ENCODE results near the gene RNF113A. TPM values are rescaled to one million over a fixed set of nuclear protein-coding genes. Genes with fewer than 3 reads are reported as not detected.
"Not testable (repeated sequence)": the region's sequence is repeated elsewhere in the genome, so short reads cannot be mapped to it uniquely, and the experiment has no call there.

The RNF113A gene
- polyA plus RNA-seq (2012; ENCODE audit: low read depth, missing spikeins), result 27.0 TPM

GRCh38 chrX:119871599-119872395 is at the start of gene RNF113A, which contains the start of gene NDUFA1:
RNF113A (minus strand) TSS chrX:119871733; CDS start chrX:119871613, 120 bp downstream.
NDUFA1 (plus strand) TSS chrX:119871832; CDS start chrX:119871912, 80 bp downstream.
- peak; percentile 84 for FAIRE-seq
- TF ChIP-seq SPI1 (IDR thresholded peaks at IDR 0.05; ENCODE audit: low read depth, low read length) (no peak), TAF1 (IDR thresholded peaks at IDR 0.05; ENCODE audit: low read depth, low read length) (peak; percentile 78), PAX5 (IDR thresholded peaks at IDR 0.05; ENCODE audit: insufficient read depth, low read length, severe bottlenecking) (no peak), POU2F2 (IDR thresholded peaks at IDR 0.05; ENCODE audit: low read depth, low read length) (no peak), POLR2A (IDR thresholded peaks at IDR 0.05; ENCODE audit: low read depth, low read length) (peak; percentile 82), POLR2AphosphoS5 (IDR thresholded peaks at IDR 0.05; ENCODE audit: low read depth, low read length) (peak; percentile 86)
- peak; percentile 46 for DNase-seq (ENCODE audit: insufficient read length, low spot score)

GRCh38 chrX:119919835-119920585 is 48.5 kb upstream of the RNF113A start:
- no peak for TF ChIP-seq TAF1 (IDR thresholded peaks at IDR 0.05; ENCODE audit: low read depth, low read length)
- no peak for TF ChIP-seq POLR2AphosphoS5 (IDR thresholded peaks at IDR 0.05; ENCODE audit: low read depth, low read length)
- TF ChIP-seq POU2F2 (IDR thresholded peaks at IDR 0.05; ENCODE audit: low read depth, low read length), result no peak
- TF ChIP-seq PAX5 (IDR thresholded peaks at IDR 0.05; ENCODE audit: insufficient read depth, low read length, severe bottlenecking), result no peak
- TF ChIP-seq SPI1 (IDR thresholded peaks at IDR 0.05; ENCODE audit: low read depth, low read length), result no peak
- no peak for TF ChIP-seq POLR2A (IDR thresholded peaks at IDR 0.05; ENCODE audit: low read depth, low read length)
- DNase-seq (ENCODE audit: insufficient read length, low spot score) (no peak), FAIRE-seq (no peak)

- DNase-seq (ENCODE audit: insufficient read length, low spot score), result no peak
- TF ChIP-seq POLR2A (IDR thresholded peaks at IDR 0.05; ENCODE audit: low read depth, low read length) (no peak), POLR2AphosphoS5 (IDR thresholded peaks at IDR 0.05; ENCODE audit: low read depth, low read length) (no peak), POU2F2 (IDR thresholded peaks at IDR 0.05; ENCODE audit: low read depth, low read length) (no peak), TAF1 (IDR thresholded peaks at IDR 0.05; ENCODE audit: low read depth, low read length) (no peak), SPI1 (IDR thresholded peaks at IDR 0.05; ENCODE audit: low read depth, low read length) (no peak), PAX5 (IDR thresholded peaks at IDR 0.05; ENCODE audit: insufficient read depth, low read length, severe bottlenecking) (no peak)
- no peak for FAIRE-seq
Measured at GRCh38 chrX:119917877-119918276, 46.3 kb upstream of the RNF113A start.

DNA sequence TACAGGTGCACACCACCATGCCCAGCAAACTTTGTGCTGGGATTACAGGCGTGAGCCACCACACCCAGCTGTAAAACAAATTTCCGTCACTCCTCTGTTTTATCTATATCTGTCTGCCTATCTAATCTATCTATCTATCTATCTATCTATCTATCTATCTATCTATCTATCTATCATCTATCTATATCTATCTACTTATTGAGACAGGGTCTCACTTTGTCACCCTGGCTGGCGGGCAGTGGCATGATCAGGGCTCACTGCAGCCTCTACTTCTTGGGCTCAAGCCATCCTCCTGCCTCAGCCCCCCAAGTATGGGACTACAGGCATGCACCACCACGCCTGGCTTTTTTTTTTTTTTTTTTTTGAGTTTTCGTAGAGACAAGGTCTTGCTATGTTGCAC is 44.8 kb upstream of the RNF113A start:
- TF ChIP-seq POLR2A (IDR thresholded peaks at IDR 0.05; ENCODE audit: low read depth, low read length) (no peak), TAF1 (IDR thresholded peaks at IDR 0.05; ENCODE audit: low read depth, low read length) (no peak), SPI1 (IDR thresholded peaks at IDR 0.05; ENCODE audit: low read depth, low read length) (no peak), POLR2AphosphoS5 (IDR thresholded peaks at IDR 0.05; ENCODE audit: low read depth, low read length) (no peak), POU2F2 (IDR thresholded peaks at IDR 0.05; ENCODE audit: low read depth, low read length) (no peak), PAX5 (IDR thresholded peaks at IDR 0.05; ENCODE audit: insufficient read depth, low read length, severe bottlenecking) (no peak)
- DNase-seq (ENCODE audit: insufficient read length, low spot score), result no peak
- no peak for FAIRE-seq

GRCh38 chrX:119900976-119901375 is 29.4 kb upstream of the RNF113A start:
- TF ChIP-seq SPI1 (IDR thresholded peaks at IDR 0.05; ENCODE audit: low read depth, low read length) (no peak), PAX5 (IDR thresholded peaks at IDR 0.05; ENCODE audit: insufficient read depth, low read length, severe bottlenecking) (no peak), POU2F2 (IDR thresholded peaks at IDR 0.05; ENCODE audit: low read depth, low read length) (no peak), POLR2AphosphoS5 (IDR thresholded peaks at IDR 0.05; ENCODE audit: low read depth, low read length) (no peak), POLR2A (IDR thresholded peaks at IDR 0.05; ENCODE audit: low read depth, low read length) (no peak), TAF1 (IDR thresholded peaks at IDR 0.05; ENCODE audit: low read depth, low read length) (no peak)
- FAIRE-seq, result no peak
- no peak for DNase-seq (ENCODE audit: insufficient read length, low spot score)

DNA sequence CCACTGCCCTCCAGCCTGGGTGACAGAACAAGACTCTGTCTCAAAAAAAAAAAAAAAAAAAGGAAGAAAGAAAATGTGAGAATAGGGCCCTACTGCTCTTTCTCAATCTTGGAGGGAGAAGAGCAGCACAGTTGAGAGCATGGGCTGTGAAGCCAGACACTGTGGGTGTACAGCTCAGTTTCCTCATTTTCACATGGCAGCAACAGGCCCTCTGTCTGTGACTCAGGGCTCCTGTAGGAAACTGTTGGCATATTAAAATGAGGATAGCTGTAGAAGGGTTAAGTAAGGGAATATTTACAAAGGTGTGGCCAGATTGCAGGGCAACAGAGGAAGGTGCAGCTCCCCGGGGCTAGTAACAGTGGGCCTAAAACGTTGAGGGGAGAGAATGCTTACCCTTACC is 27.6 kb upstream of the RNF113A start:
- DNase-seq (ENCODE audit: insufficient read length, low spot score) (no peak), FAIRE-seq (no peak)
- no peak for TF ChIP-seq POLR2A (IDR thresholded peaks at IDR 0.05; ENCODE audit: low read depth, low read length)
- TF ChIP-seq POU2F2 (IDR thresholded peaks at IDR 0.05; ENCODE audit: low read depth, low read length), result no peak
- TF ChIP-seq SPI1 (IDR thresholded peaks at IDR 0.05; ENCODE audit: low read depth, low read length), result no peak
- no peak for TF ChIP-seq POLR2AphosphoS5 (IDR thresholded peaks at IDR 0.05; ENCODE audit: low read depth, low read length)
- no peak for TF ChIP-seq TAF1 (IDR thresholded peaks at IDR 0.05; ENCODE audit: low read depth, low read length)

- DNase-seq (ENCODE audit: insufficient read length, low spot score) (no peak), FAIRE-seq (no peak)
- TF ChIP-seq TAF1 (IDR thresholded peaks at IDR 0.05; ENCODE audit: low read depth, low read length) (no peak), POU2F2 (IDR thresholded peaks at IDR 0.05; ENCODE audit: low read depth, low read length) (no peak), POLR2AphosphoS5 (IDR thresholded peaks at IDR 0.05; ENCODE audit: low read depth, low read length) (no peak), SPI1 (IDR thresholded peaks at IDR 0.05; ENCODE audit: low read depth, low read length) (no peak), PAX5 (IDR thresholded peaks at IDR 0.05; ENCODE audit: insufficient read depth, low read length, severe bottlenecking) (no peak), POLR2A (IDR thresholded peaks at IDR 0.05; ENCODE audit: low read depth, low read length) (no peak)
Measured at GRCh38 chrX:119895843-119896326, 24.4 kb upstream of the RNF113A start, which contains the start of gene AKAP14. AKAP14 (plus strand) TSS chrX:119895893; CDS start chrX:119903224, 7,331 bp downstream.

GRCh38 chrX:119891961-119892692 is 20.6 kb upstream of the RNF113A start:
- not testable (repeated sequence) for DNase-seq (ENCODE audit: insufficient read length, low spot score); FAIRE-seq

- DNase-seq (ENCODE audit: insufficient read length, low spot score); FAIRE-seq: not testable (repeated sequence)
Measured at GRCh38 chrX:119890626-119891025, 19.1 kb upstream of the RNF113A start.
